ENCODE results near the gene FXYD4.
"Not testable (repeated sequence)": the region's sequence is repeated elsewhere in the genome, so short reads cannot be mapped to it uniquely, and the experiment has no call there.

FXYD4 gene

DNA sequence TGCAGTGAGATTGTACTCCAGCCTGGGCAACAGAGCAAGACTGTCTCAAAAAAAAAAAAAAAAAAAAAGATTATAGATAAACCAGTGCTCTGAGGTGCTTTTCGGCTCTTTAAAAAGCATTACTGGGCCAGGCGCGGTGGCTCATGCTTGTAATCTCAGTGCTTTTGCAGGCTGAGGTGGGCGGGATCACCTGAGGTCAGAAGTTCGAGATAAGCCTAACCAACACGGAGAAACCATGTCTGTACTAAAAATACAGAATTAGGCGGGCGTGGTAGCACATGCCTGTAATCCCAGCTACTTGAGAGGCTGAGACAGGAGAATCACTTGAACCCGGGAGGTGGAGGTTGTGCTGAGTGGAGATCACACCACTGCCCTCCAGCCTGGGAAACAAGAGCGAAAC lies 44.1 kb downstream of the FXYD4 start:
- Histone ChIP-seq H3K27me3 (ENCODE audit: insufficient read depth, insufficient read length) (no peaks in the 10 kb centered on the region), H3K9me3 (ENCODE audit: insufficient read depth, low read length) (no peaks in the 10 kb centered on the region; the same call in 1 of the 2 replicates), H3K9ac (ENCODE audit: insufficient read length, low read depth) (no peak overlapping the region), H3K36me3 (ENCODE audit: insufficient read depth, insufficient read length, low read length) (no peaks in the 10 kb centered on the region), H3K4me1 (ENCODE audit: insufficient read depth, insufficient read length) (no peaks in the 10 kb centered on the region), H3K4me3 (ENCODE audit: insufficient read length, low read depth) (no peak overlapping the region)
- TF ChIP-seq SUZ12 (IDR thresholded peaks at IDR 0.05; ENCODE audit: extremely low read depth, insufficient read depth, insufficient read length) (no peak), YY1 (IDR thresholded peaks at IDR 0.05; ENCODE audit: insufficient read depth, insufficient read length) (no peak), ZNF274 (IDR thresholded peaks at IDR 0.05; ENCODE audit: low read depth, low read length) (no peak)
- no peak for DNase-seq (ENCODE audit: low read depth, low spot score)

DNA sequence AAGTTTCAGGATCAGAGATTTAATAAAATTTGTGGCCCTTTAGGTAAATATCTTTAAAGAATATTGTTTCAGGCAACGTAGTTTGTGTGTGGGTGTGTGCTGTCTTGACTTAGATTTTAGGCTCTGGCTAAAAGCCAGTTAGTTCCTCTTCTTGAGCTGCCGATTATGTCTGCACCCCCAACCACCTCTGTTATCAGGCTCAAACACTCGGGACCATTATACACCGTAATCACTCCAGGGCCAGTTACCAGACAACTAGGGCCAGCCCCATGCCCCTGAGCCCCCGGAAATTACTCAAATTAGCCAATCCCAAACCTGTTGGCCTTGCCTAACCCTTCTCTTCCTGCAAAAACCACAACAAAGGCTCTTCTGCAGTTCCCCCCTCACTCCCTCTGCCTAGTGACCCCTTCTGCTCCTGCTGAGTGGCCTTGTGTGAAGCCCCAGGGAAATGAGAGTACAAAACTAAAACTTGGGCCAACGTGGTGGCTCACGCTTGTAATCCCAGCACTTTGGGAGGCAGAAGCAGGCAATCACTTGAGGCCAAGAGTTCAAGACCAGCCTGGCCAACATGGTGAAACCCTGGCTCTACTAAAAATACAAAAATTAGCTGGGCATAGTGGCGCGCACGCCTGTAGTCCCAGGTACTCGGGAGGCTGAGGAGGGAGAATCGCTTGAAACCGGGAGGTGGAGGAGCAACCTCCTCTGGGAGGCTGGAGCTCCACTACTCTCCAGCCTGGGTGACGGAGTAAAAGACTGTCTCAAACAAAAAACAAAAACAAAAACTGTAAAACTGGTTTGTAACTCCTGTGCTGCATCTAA lies 46.7 kb downstream of the FXYD4 start:
- DNase-seq (ENCODE audit: low read depth, low spot score), result no peak
- Histone ChIP-seq H3K27me3 (ENCODE audit: insufficient read depth, insufficient read length) (no peaks in the 10 kb centered on the region), H3K9ac (ENCODE audit: insufficient read length, low read depth) (no peak overlapping the region), H3K4me1 (ENCODE audit: insufficient read depth, insufficient read length) (no peaks in the 10 kb centered on the region), H3K4me3 (ENCODE audit: insufficient read length, low read depth) (no peak overlapping the region), H3K36me3 (ENCODE audit: insufficient read depth, insufficient read length, low read length) (no peaks in the 10 kb centered on the region), H3K9me3 (ENCODE audit: insufficient read depth, low read length) (peaks cover 4% of the 10 kb centered on the region; the same call in 1 of the 2 replicates)
- TF ChIP-seq YY1 (IDR thresholded peaks at IDR 0.05; ENCODE audit: insufficient read depth, insufficient read length) (no peak), ZNF274 (IDR thresholded peaks at IDR 0.05; ENCODE audit: low read depth, low read length) (no peak), SUZ12 (IDR thresholded peaks at IDR 0.05; ENCODE audit: extremely low read depth, insufficient read depth, insufficient read length) (no peak)

DNA sequence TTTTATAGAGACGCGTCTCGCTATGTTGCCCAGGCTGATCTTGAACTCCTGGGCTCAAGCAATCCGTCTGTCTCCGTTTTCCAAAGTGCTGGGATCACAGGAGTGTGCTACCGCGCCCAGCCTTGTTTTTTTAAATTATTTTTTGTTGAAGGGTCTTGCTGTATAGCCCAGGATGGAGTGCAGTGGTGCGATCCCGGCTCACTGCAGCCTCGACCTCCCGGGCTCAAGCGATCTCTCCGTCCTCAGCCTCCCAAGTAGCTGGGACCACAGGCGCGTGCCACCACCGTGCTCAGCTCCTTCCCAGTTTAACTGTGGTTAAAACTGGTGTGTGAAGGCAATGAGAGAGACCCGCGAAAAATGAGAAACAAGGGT lies 48.5 kb downstream of the FXYD4 start:
- no peak for DNase-seq (ENCODE audit: low read depth, low spot score)
- no peak overlapping the region for H3K4me3 ChIP-seq (ENCODE audit: insufficient read length, low read depth)
- TF ChIP-seq YY1 (IDR thresholded peaks at IDR 0.05; ENCODE audit: insufficient read depth, insufficient read length), result no peak
- TF ChIP-seq SUZ12 (IDR thresholded peaks at IDR 0.05; ENCODE audit: extremely low read depth, insufficient read depth, insufficient read length), result no peak
- H3K9ac ChIP-seq (ENCODE audit: insufficient read length, low read depth), result peak overlapping the region; percentile 56
- no peaks in the 10 kb centered on the region for H3K36me3 ChIP-seq (ENCODE audit: insufficient read depth, insufficient read length, low read length)
- H3K9me3 ChIP-seq (ENCODE audit: insufficient read depth, low read length), result peaks cover 4% of the 10 kb centered on the region; the same call in 1 of the 2 replicates
- H3K4me1 ChIP-seq (ENCODE audit: insufficient read depth, insufficient read length), result no peaks in the 10 kb centered on the region
- H3K27me3 ChIP-seq (ENCODE audit: insufficient read depth, insufficient read length), result no peaks in the 10 kb centered on the region

DNA sequence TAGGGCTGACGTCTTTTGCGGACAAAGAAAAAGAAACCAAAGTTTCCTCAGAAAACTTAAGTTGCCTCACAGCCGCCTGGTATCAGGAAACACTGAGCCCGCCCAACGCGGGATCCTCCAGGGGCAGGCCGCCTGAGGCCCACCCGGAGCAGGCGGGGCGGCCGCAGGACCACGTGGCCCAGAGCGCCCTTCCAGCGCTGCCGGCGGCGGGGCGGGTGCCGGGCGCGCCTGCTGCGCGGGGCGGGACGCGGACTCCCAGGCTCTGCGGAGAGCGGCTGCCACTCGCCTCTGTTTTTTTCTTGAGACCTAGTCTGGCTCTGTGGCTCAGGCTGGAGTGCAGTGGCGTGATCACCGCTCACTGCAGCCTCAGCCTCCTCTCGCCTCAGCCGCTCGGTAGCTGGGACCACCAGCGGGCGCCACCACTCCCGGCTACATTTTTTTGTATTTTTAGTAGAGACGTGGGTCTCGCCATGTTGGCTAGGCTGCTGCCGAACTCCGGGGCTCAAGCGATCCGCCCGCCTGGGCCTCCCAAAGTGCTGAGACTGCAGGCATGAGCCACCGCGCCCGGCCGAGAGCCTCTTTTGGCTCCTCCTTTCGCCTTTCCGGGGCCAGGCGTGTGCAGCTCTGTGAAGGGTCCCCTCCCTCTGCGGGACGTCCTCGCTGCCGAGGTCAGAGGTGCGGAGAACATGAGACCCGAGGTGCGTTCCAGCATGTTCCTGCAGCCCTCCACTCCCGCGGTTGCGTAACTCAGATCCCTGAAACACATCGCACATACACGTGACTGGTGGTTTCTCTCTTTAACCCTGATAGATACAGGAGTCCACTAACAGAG lies 49.1 kb downstream of the FXYD4 start:
- H3K4me3 ChIP-seq (ENCODE audit: insufficient read length, low read depth), result peak overlapping the region; percentile 40
- no peaks in the 10 kb centered on the region for H3K36me3 ChIP-seq (ENCODE audit: insufficient read depth, insufficient read length, low read length)
- no peak for DNase-seq (ENCODE audit: low read depth, low spot score)
- no peaks in the 10 kb centered on the region for H3K27me3 ChIP-seq (ENCODE audit: insufficient read depth, insufficient read length)
- peaks cover 4% of the 10 kb centered on the region; the same call in 1 of the 2 replicates for H3K9me3 ChIP-seq (ENCODE audit: insufficient read depth, low read length)
- TF ChIP-seq SUZ12 (IDR thresholded peaks at IDR 0.05; ENCODE audit: extremely low read depth, insufficient read depth, insufficient read length), result no peak
- no peak for TF ChIP-seq YY1 (IDR thresholded peaks at IDR 0.05; ENCODE audit: insufficient read depth, insufficient read length)
- TF ChIP-seq ZNF274 (IDR thresholded peaks at IDR 0.05; ENCODE audit: low read depth, low read length), result no peak
- no peaks in the 10 kb centered on the region for H3K4me1 ChIP-seq (ENCODE audit: insufficient read depth, insufficient read length)
- H3K9ac ChIP-seq (ENCODE audit: insufficient read length, low read depth), result peak overlapping the region; percentile 75

DNA sequence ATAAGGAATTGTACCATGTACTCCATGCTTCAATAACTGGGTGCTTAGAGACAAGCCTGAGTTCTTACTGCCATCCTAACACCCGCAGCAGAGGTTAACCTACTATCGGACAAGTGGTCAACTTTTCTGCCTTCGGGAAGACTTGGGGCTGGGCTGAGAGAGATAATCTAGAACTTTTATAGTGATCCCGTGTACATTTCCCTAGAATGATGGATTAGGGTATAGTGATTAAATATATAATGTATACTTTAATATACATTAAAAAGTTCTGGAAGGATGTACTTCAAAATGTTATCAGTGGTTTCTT lies 49.7 kb downstream of the FXYD4 start:
- no peaks in the 10 kb centered on the region for H3K27me3 ChIP-seq (ENCODE audit: insufficient read depth, insufficient read length)
- H3K4me3 ChIP-seq (ENCODE audit: insufficient read length, low read depth), result peak overlapping the region; percentile 40
- no peaks in the 10 kb centered on the region for H3K4me1 ChIP-seq (ENCODE audit: insufficient read depth, insufficient read length)
- no peaks in the 10 kb centered on the region for H3K36me3 ChIP-seq (ENCODE audit: insufficient read depth, insufficient read length, low read length)
- H3K9me3 ChIP-seq (ENCODE audit: insufficient read depth, low read length), result peaks cover 4% of the 10 kb centered on the region; the same call in 1 of the 2 replicates
- peak overlapping the region; percentile 75 for H3K9ac ChIP-seq (ENCODE audit: insufficient read length, low read depth)
- TF ChIP-seq SUZ12 (IDR thresholded peaks at IDR 0.05; ENCODE audit: extremely low read depth, insufficient read depth, insufficient read length), result no peak
- TF ChIP-seq YY1 (IDR thresholded peaks at IDR 0.05; ENCODE audit: insufficient read depth, insufficient read length), result no peak
- TF ChIP-seq ZNF274 (IDR thresholded peaks at IDR 0.05; ENCODE audit: low read depth, low read length), result no peak
- no peak for DNase-seq (ENCODE audit: low read depth, low spot score)

DNA sequence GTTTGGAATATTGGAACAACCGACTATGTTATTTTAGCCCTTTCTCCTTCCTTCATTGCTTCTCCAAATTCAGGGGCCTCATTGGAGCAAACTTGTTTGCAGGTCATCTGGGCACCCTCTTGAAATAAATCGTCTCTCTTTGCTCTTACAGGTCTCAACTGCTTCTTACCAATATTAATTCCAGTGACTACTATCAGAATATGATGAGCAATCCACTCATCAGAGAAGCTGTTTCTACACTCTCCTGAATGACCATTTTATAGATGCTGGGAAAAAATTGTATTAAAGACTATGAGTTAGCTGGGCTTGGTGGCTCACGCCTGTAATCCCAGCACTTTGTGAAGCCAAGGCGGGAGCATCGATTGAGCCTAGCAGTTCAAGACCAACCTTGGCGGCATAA lies 50.1 kb downstream of the FXYD4 start:
- H3K9me3 ChIP-seq (ENCODE audit: insufficient read depth, low read length), result peaks cover 4% of the 10 kb centered on the region; the same call in 1 of the 2 replicates
- no peaks in the 10 kb centered on the region for H3K36me3 ChIP-seq (ENCODE audit: insufficient read depth, insufficient read length, low read length)
- H3K4me3 ChIP-seq (ENCODE audit: insufficient read length, low read depth), result no peak overlapping the region
- H3K4me1 ChIP-seq (ENCODE audit: insufficient read depth, insufficient read length), result no peaks in the 10 kb centered on the region
- no peak overlapping the region for H3K9ac ChIP-seq (ENCODE audit: insufficient read length, low read depth)
- no peak for TF ChIP-seq SUZ12 (IDR thresholded peaks at IDR 0.05; ENCODE audit: extremely low read depth, insufficient read depth, insufficient read length)
- no peak for TF ChIP-seq YY1 (IDR thresholded peaks at IDR 0.05; ENCODE audit: insufficient read depth, insufficient read length)
- no peak for TF ChIP-seq ZNF274 (IDR thresholded peaks at IDR 0.05; ENCODE audit: low read depth, low read length)
- no peaks in the 10 kb centered on the region for H3K27me3 ChIP-seq (ENCODE audit: insufficient read depth, insufficient read length)
- DNase-seq (ENCODE audit: low read depth, low spot score), result no peak

DNA sequence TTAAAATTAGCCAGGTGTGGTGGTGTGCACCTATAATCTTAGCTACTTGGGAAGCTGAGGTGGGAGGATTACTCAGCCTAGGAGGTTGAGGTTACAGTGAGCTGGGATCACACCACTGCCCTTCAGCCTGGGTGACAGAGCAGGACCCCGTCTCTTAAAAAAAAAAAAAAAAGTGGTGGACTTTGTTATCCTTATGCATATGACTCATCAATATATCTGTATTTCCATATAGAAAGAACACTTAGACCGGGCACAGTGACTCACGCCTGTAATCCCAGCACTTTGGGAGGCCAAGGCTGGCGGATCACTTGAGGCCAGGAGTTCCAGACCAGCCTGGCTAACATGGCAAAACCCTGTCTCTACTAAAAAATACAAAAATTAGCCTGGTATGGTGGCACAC lies 50.5 kb downstream of the FXYD4 start:
- not testable (repeated sequence) for H3K27me3 ChIP-seq (ENCODE audit: insufficient read depth, insufficient read length); H3K9me3 ChIP-seq (ENCODE audit: insufficient read depth, low read length); H3K4me1 ChIP-seq (ENCODE audit: insufficient read depth, insufficient read length); H3K36me3 ChIP-seq (ENCODE audit: insufficient read depth, insufficient read length, low read length); H3K4me3 ChIP-seq (ENCODE audit: insufficient read length, low read depth); DNase-seq (ENCODE audit: low read depth, low spot score); H3K9ac ChIP-seq (ENCODE audit: insufficient read length, low read depth)

All from NT2/D1 (cell line).